ENCODE measurements around the gene ADARB2.

DNA sequence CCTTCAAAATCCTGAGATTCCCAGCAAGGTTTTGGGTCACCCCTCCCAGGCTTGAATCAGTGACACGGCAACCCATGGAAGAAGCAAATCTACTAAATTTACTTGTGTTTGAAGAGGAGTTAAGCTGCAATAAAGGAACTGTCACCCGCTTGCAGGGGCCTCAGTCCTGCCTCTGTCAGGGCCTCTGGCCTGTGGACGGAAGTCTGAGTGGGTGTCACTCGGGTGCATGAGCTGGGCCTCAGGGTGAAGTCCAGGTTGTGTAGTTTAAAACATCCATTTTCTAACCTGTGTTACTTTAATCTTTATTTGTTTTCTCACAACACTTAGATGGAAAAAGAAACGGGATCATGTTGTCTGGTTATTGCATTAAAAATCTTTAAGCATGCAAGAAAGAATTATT, 234.9 kb downstream of the ADARB2 start:
- TF ChIP-seq, protein P1, sequence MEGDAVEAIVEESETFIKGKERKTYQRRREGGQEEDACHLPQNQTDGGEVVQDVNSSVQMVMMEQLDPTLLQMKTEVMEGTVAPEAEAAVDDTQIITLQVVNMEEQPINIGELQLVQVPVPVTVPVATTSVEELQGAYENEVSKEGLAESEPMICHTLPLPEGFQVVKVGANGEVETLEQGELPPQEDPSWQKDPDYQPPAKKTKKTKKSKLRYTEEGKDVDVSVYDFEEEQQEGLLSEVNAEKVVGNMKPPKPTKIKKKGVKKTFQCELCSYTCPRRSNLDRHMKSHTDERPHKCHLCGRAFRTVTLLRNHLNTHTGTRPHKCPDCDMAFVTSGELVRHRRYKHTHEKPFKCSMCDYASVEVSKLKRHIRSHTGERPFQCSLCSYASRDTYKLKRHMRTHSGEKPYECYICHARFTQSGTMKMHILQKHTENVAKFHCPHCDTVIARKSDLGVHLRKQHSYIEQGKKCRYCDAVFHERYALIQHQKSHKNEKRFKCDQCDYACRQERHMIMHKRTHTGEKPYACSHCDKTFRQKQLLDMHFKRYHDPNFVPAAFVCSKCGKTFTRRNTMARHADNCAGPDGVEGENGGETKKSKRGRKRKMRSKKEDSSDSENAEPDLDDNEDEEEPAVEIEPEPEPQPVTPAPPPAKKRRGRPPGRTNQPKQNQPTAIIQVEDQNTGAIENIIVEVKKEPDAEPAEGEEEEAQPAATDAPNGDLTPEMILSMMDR (IDR thresholded peaks at IDR 0.05), result no peak
- no peak for TF ChIP-seq POLR2A (IDR thresholded peaks at IDR 0.05)
